ENCODE data around the gene PGGT1B.

Gene PGGT1B

GRCh38 chr5:115165790-115166189 is 96.9 kb downstream of the PGGT1B start:
- no peak for DNase-seq (ENCODE audit: low read depth)
- H3K4me3 ChIP-seq (replicated peaks; ENCODE audit: low read depth, low read length), result no peak overlapping the region
- no peak for TF ChIP-seq CTCF (IDR thresholded peaks at IDR 0.05; ENCODE audit: low read length, missing control alignments)

- no peak for TF ChIP-seq CTCF (IDR thresholded peaks at IDR 0.05; ENCODE audit: low read length, missing control alignments)
- no peak overlapping the region for H3K4me3 ChIP-seq (replicated peaks; ENCODE audit: low read depth, low read length)
Measured at GRCh38 chr5:115160975-115161475, 101.7 kb downstream of the PGGT1B start.

More at GRCh38 chr5:115160975-115161475, 101.7 kb downstream of the PGGT1B start:
- no peak for DNase-seq (ENCODE audit: low read depth)
